Measurements from ENCODE around the gene CHRNB4.

Gene CHRNB4

GRCh38 chr15:78630886-78631633 lies 9.9 kb downstream of the CHRNB4 start:
- no peak for FAIRE-seq

GRCh38 chr15:78629716-78630065 lies 11.3 kb downstream of the CHRNB4 start:
- no peak for FAIRE-seq

GRCh38 chr15:78629031-78629715 lies 11.8 kb downstream of the CHRNB4 start:
- FAIRE-seq = no peak

GRCh38 chr15:78628227-78628626 lies 12.8 kb downstream of the CHRNB4 start:
- no peak for FAIRE-seq

- FAIRE-seq = no peak
Observed at GRCh38 chr15:78627348-78627747, 13.7 kb downstream of the CHRNB4 start.

- FAIRE-seq = no peak
Observed at GRCh38 chr15:78626381-78626995, 14.5 kb downstream of the CHRNB4 start.

- FAIRE-seq = no peak
Observed at GRCh38 chr15:78625606-78626280, 15.3 kb downstream of the CHRNB4 start.

GRCh38 chr15:78624651-78625590 lies 16.1 kb downstream of the CHRNB4 start:
- no peak for FAIRE-seq

GRCh38 chr15:78623786-78624497 lies 17.1 kb downstream of the CHRNB4 start:
- FAIRE-seq = no peak

- no peak for FAIRE-seq
Observed at GRCh38 chr15:78621810-78622402, 19.1 kb downstream of the CHRNB4 start.

- FAIRE-seq = no peak
Observed at GRCh38 chr15:78620527-78621421, 20.2 kb downstream of the CHRNB4 start, which contains the start of gene CHRNA3. CHRNA3 (minus strand) TSS chr15:78620996; CDS start chr15:78620794, 202 bp downstream.

GRCh38 chr15:78620021-78620526 lies 20.9 kb downstream of the CHRNB4 start:
- no peak for FAIRE-seq

- no peak for FAIRE-seq
Observed at GRCh38 chr15:78619022-78619950, 21.7 kb downstream of the CHRNB4 start.

- FAIRE-seq = peak; percentile 95
Observed at GRCh38 chr15:78618490-78618934, 22.5 kb downstream of the CHRNB4 start.

- FAIRE-seq = no peak
Observed at GRCh38 chr15:78618064-78618463, 22.9 kb downstream of the CHRNB4 start.

GRCh38 chr15:78617516-78617915 lies 23.5 kb downstream of the CHRNB4 start:
- FAIRE-seq = no peak

- FAIRE-seq = no peak
Observed at GRCh38 chr15:78617076-78617475, 23.9 kb downstream of the CHRNB4 start.

- FAIRE-seq = no peak
Observed at GRCh38 chr15:78616506-78616905, 24.5 kb downstream of the CHRNB4 start.
